ENCODE measurements around the gene ERRFI1.

The ERRFI1 gene

GRCh38 chr1:7992885-7993284, 33.2 kb downstream of the ERRFI1 start:
- no peak for DNase-seq (ENCODE audit: low read depth)
- no peak overlapping the region for H3K4me3 ChIP-seq (ENCODE audit: low read length)
- no peak for TF ChIP-seq CTCF (conservative IDR thresholded peaks at IDR 0.05; ENCODE audit: low read depth, low read length)

GRCh38 chr1:7991504-7992440, 34.3 kb downstream of the ERRFI1 start:
- no peak for DNase-seq (ENCODE audit: low read depth)
- no peak overlapping the region for H3K4me3 ChIP-seq (ENCODE audit: low read length)
- TF ChIP-seq CTCF (conservative IDR thresholded peaks at IDR 0.05; ENCODE audit: low read depth, low read length), result no peak

- no peak overlapping the region for H3K4me3 ChIP-seq (ENCODE audit: low read length)
- TF ChIP-seq CTCF (conservative IDR thresholded peaks at IDR 0.05; ENCODE audit: low read depth, low read length), result no peak
- DNase-seq (ENCODE audit: low read depth), result no peak
Observed at GRCh38 chr1:7989762-7990428, 36.2 kb downstream of the ERRFI1 start.

DNA sequence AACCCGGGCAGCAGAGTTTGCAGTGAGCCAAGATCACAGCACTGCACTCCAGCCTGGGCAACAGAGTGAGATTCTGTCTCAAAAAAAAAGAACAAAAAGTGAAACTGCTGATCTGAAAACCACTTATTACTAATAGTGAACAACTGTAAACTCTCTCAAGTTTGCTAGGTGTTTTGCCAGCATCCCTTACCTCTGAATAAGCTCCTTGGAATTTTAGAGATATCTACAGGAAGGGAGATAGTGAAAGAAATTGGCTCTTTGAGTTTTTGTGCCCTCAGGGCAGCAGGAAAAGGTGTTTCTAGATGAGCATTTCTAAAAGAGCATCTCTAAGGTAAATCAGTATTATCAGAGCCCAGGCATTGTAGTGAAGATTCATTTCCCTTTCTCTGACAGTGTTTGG, 37.5 kb downstream of the ERRFI1 start:
- no peak overlapping the region for H3K4me3 ChIP-seq (ENCODE audit: low read length)
- no peak for TF ChIP-seq CTCF (conservative IDR thresholded peaks at IDR 0.05; ENCODE audit: low read depth, low read length)
- DNase-seq (ENCODE audit: low read depth), result no peak

- TF ChIP-seq CTCF (conservative IDR thresholded peaks at IDR 0.05; ENCODE audit: low read depth, low read length), result no peak
- no peak for DNase-seq (ENCODE audit: low read depth)
- H3K4me3 ChIP-seq (ENCODE audit: low read length), result no peak overlapping the region
Observed at GRCh38 chr1:7987528-7987927, 38.6 kb downstream of the ERRFI1 start.

DNA sequence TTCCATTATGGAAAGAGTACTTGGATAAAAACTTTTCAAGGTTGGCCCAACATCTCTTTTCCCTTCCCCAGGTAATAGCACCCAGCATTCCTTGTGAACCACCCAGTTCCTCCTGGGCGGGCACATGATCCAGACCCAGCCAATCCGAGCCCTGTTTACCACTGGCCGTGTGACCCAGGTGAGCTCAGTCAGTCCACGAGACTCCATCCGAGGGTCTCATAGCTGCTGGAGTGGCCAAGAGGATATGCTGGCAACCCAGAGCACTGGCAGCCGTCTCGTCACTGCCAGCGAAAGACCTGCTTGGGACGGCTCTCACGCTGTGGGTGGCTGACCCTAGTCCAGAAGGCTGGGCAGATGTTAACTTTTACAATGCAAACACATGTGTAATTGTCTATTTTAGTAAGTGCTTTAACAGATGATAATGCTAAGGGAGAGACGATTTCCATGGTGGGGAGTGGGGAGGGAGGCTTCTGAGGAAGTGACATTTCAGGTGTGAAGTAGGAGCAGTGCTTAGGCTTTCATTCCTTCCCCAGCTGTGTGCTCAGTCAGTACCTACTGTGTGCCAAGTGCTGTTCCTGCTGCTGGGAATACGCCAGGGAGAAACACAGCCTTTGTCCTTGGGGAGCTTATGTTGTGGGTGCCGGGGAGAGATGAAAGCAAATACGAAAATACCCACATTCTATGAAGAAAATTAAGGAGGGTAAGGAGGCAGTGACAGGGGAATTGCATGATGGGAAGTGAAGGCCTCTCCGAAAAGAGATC, 40.1 kb downstream of the ERRFI1 start:
- no peak overlapping the region for H3K4me3 ChIP-seq (ENCODE audit: low read length)
- no peak for TF ChIP-seq CTCF (conservative IDR thresholded peaks at IDR 0.05; ENCODE audit: low read depth, low read length)
- no peak for DNase-seq (ENCODE audit: low read depth)

All from retinal pigment epithelial cell (primary cell).